ENCODE measurements around the gene PMF1. TPM values are rescaled to one million over a fixed set of nuclear protein-coding genes. Genes with fewer than 3 reads are reported as not detected.
"Not testable (repeated sequence)": the region's sequence is repeated elsewhere in the genome, so short reads cannot be mapped to it uniquely, and the experiment has no call there.

PMF1 gene
- total RNA-seq, 4 donors from 2014 or later: 39.9 to 52.8 (median 43.6) TPM

GRCh38 chr1:156172696-156173470, 39.9 kb upstream of the PMF1 start:
- no peak overlapping the region for H3K4me3 ChIP-seq
- no peaks in the 10 kb centered on the region for H3K9me3 ChIP-seq
- no peak for DNase-seq
- H3K4me1 ChIP-seq: no peaks in the 10 kb centered on the region
- TF ChIP-seq POLR2A (IDR thresholded peaks at IDR 0.05) (no peak), CTCF (IDR thresholded peaks at IDR 0.05) (no peak)
- no peaks in the 10 kb centered on the region for H3K36me3 ChIP-seq
- no peak overlapping the region for H3K27ac ChIP-seq
- no peaks in the 10 kb centered on the region for H3K27me3 ChIP-seq

GRCh38 chr1:156176610-156177210, 36.1 kb upstream of the PMF1 start:
- H3K4me3 ChIP-seq: no peak overlapping the region
- TF ChIP-seq CTCF (IDR thresholded peaks at IDR 0.05): no peak
- TF ChIP-seq POLR2A (IDR thresholded peaks at IDR 0.05): no peak
- no peaks in the 10 kb centered on the region for H3K4me1 ChIP-seq
- H3K27ac ChIP-seq: no peak overlapping the region
- no peaks in the 10 kb centered on the region for H3K9me3 ChIP-seq
- DNase-seq: no peak
- H3K27me3 ChIP-seq: no peaks in the 10 kb centered on the region
- no peaks in the 10 kb centered on the region for H3K36me3 ChIP-seq

GRCh38 chr1:156177919-156178654, 34.7 kb upstream of the PMF1 start:
- no peak overlapping the region for H3K27ac ChIP-seq
- DNase-seq: no peak
- H3K36me3 ChIP-seq: no peaks in the 10 kb centered on the region
- TF ChIP-seq CTCF (IDR thresholded peaks at IDR 0.05) (no peak), POLR2A (IDR thresholded peaks at IDR 0.05) (no peak)
- no peaks in the 10 kb centered on the region for H3K4me1 ChIP-seq
- no peaks in the 10 kb centered on the region for H3K27me3 ChIP-seq
- no peaks in the 10 kb centered on the region for H3K9me3 ChIP-seq
- no peak overlapping the region for H3K4me3 ChIP-seq

- Histone ChIP-seq H3K36me3 (no peaks in the 10 kb centered on the region), H3K27ac (no peak overlapping the region), H3K9me3 (no peaks in the 10 kb centered on the region), H3K4me1 (peaks cover 0 to 10% (median 0%) of the 10 kb centered on the region in 4 donors), H3K4me3 (no peak overlapping the region), H3K27me3 (no peaks in the 10 kb centered on the region)
- no peak for TF ChIP-seq POLR2A (IDR thresholded peaks at IDR 0.05)
- no peak for TF ChIP-seq CTCF (IDR thresholded peaks at IDR 0.05)
- DNase-seq: no peak
These were observed 32.3 kb upstream of the PMF1 start for GRCh38 chr1:156180471-156180870.

- not testable (repeated sequence) for H3K9me3 ChIP-seq, H3K4me3 ChIP-seq, DNase-seq, H3K27me3 ChIP-seq, H3K36me3 ChIP-seq
- H3K4me1 ChIP-seq: peaks cover 0 to 10% (median 0%) of the 10 kb centered on the region in 4 donors
- peak overlapping the region in 3 of 4 donors; percentile 49 to 81 (median 73) for H3K27ac ChIP-seq
These were observed 31.3 kb upstream of the PMF1 start for GRCh38 chr1:156181391-156181924.

GRCh38 chr1:156182010-156182779, 30.6 kb upstream of the PMF1 start:
- not testable (repeated sequence) for DNase-seq, H3K9me3 ChIP-seq, H3K36me3 ChIP-seq, H3K4me3 ChIP-seq, H3K27me3 ChIP-seq
- H3K4me1 ChIP-seq: peaks cover 0 to 10% (median 0%) of the 10 kb centered on the region in 4 donors
- peak overlapping the region in 3 of 4 donors; percentile 49 to 81 (median 73) for H3K27ac ChIP-seq

GRCh38 chr1:156186347-156187177, 26.2 kb upstream of the PMF1 start:
- not testable (repeated sequence) for H3K36me3 ChIP-seq, DNase-seq, H3K9me3 ChIP-seq, H3K27me3 ChIP-seq, H3K4me3 ChIP-seq
- H3K27ac ChIP-seq: peak overlapping the region in 1 of 4 donors; percentile 52
- H3K4me1 ChIP-seq: peaks cover 0 to 10% (median 0%) of the 10 kb centered on the region in 4 donors

GRCh38 chr1:156190265-156190664, 22.5 kb upstream of the PMF1 start:
- H3K27me3 ChIP-seq, DNase-seq, H3K9me3 ChIP-seq, H3K4me3 ChIP-seq, H3K36me3 ChIP-seq: not testable (repeated sequence)
- peak overlapping the region in 2 of 4 donors; percentile 26 to 65 for H3K27ac ChIP-seq
- H3K4me1 ChIP-seq: peaks cover 0 to 15% (median 4%) of the 10 kb centered on the region in 4 donors
